IMR-90 (cell line): ENCODE measurements around the gene COG7. TPM values are rescaled to one million over a fixed set of nuclear protein-coding genes. Genes with fewer than 3 reads are reported as not detected.

Experiments used
- ATAC-seq: fragments of 200-7000 bp; cut with Tn5 transposase; 2 replicates; pipeline ENCODE4 v1.9.1; 2020; ENCODE audit warnings: low read depth, mild to moderate bottlenecking, moderate library complexity
- BruUV-seq: library from RNA; stranded (reverse); fragments of 400-500 nt; replicated peaks from 2 replicates; lab custom pipeline; 2021; lab: Mats Ljungman, UMichigan
- CTCF ChIA-PET: fragments of 300-600 bp; formaldehyde crosslinking; extraction: SDS; loops from one replicate; lab custom pipeline; 2021; ENCODE audit warnings: antibody characterized with exemption; lab: Yijun Ruan, JAX
- POLR2A ChIA-PET: fragments of 300-600 bp; sonication (Branson Sonifier 250); formaldehyde crosslinking; loops from one replicate; lab custom pipeline; 2022; ENCODE audit warnings: antibody characterized with exemption; ENCODE audit not compliant: unreplicated experiment; lab: Charles Lee
- DNase-seq: peaks from one replicate; pipeline ENCODE4 v3.0.0; 2013
- H2AFZ ChIP-seq: replicated peaks from 2 replicates; pipeline ENCODE3; 2013; ENCODE audit warnings: low read length, mild to moderate bottlenecking; ENCODE audit not compliant: poor library complexity
- H2AK5ac ChIP-seq: 2 replicates; pipeline ENCODE4 v1.6.1; 2013; ENCODE audit warnings: low read depth, low read length, inconsistent platforms
- H2AK9ac ChIP-seq: replicated peaks from 2 replicates; pipeline ENCODE3; 2013; ENCODE audit warnings: mild to moderate bottlenecking, low read depth, low read length, moderate library complexity; ENCODE audit not compliant: poor library complexity
- H2BK120ac ChIP-seq: 2 replicates; pipeline ENCODE4 v1.6.1; 2013; ENCODE audit warnings: low read depth, low read length, inconsistent platforms
- H2BK15ac ChIP-seq: 3 replicates; pipeline ENCODE4 v1.6.1; 2013; ENCODE audit warnings: low read depth, low read length, inconsistent platforms
- H2BK20ac ChIP-seq: 2 replicates; pipeline ENCODE4 v1.6.1; 2013; ENCODE audit warnings: low read depth, mild to moderate bottlenecking, inconsistent platforms, low read length, moderate library complexity
- H2BK5ac ChIP-seq: 2 replicates; pipeline ENCODE4 v1.6.1; 2013; ENCODE audit warnings: mild to moderate bottlenecking, low read depth, low read length, inconsistent platforms; ENCODE audit not compliant: poor library complexity, severe bottlenecking
- H3K14ac ChIP-seq: replicated peaks from 2 replicates; pipeline ENCODE4 v1.6.1; 2013; ENCODE audit warnings: low read depth, low read length, inconsistent platforms
- H3K18ac ChIP-seq: 2 replicates; pipeline ENCODE4 v1.6.1; 2013; ENCODE audit warnings: low read depth, low read length, control low read depth
- H3K23ac ChIP-seq: 2 replicates; pipeline ENCODE4 v1.6.1; 2013; ENCODE audit warnings: low read depth, low read length, inconsistent platforms
- H3K27ac ChIP-seq: 2 replicates; pipeline ENCODE4 v1.5.1; 2013; ENCODE audit warnings: mild to moderate bottlenecking, control low read depth, low read length; ENCODE audit not compliant: insufficient read depth
- H3K27me3 ChIP-seq: 2 replicates; pipeline ENCODE4 v1.6.1; 2013; ENCODE audit warnings: low read length; ENCODE audit not compliant: control insufficient read depth, insufficient read depth
- H3K36me3 ChIP-seq: 2 replicates; pipeline ENCODE4 v1.6.1; 2013; ENCODE audit warnings: low read length, mixed read lengths; ENCODE audit not compliant: control insufficient read depth, insufficient read depth
- H3K4ac ChIP-seq: 2 replicates; pipeline ENCODE4 v1.6.1; 2013; ENCODE audit warnings: low read depth, low read length, inconsistent platforms
- H3K4me1 ChIP-seq: 2 replicates; pipeline ENCODE4 v1.6.1; 2013; ENCODE audit warnings: low read length, mixed read lengths; ENCODE audit not compliant: control insufficient read depth, insufficient read depth
- H3K4me2 ChIP-seq: 2 replicates; pipeline ENCODE4 v1.6.1; 2013; ENCODE audit warnings: low read depth, mild to moderate bottlenecking, control low read depth, low read length, moderate library complexity
- H3K4me3 ChIP-seq: 2 replicates; pipeline ENCODE4 v1.5.1; 2013; ENCODE audit warnings: low read depth, mild to moderate bottlenecking, control low read depth, low read length, moderate library complexity; ENCODE audit not compliant: insufficient read depth
- H3K56ac ChIP-seq: 2 replicates; pipeline ENCODE4 v1.6.1; 2013; ENCODE audit warnings: low read length, inconsistent platforms; ENCODE audit not compliant: insufficient read depth; ENCODE audit errors: extremely low read depth
- H3K79me1 ChIP-seq, 2 experiments: 2 replicates each; pipeline ENCODE4 v1.6.1; 2013; ENCODE audit warnings: low read length in 2 of 2, inconsistent platforms in 1 of 2, low read depth in 1 of 2
- H3K9ac ChIP-seq: 2 replicates; pipeline ENCODE4 v1.6.1; 2013; ENCODE audit warnings: low read depth, low read length, control low read depth
- H3K9me1 ChIP-seq: 2 replicates; pipeline ENCODE4 v1.6.1; 2013; ENCODE audit warnings: low read length, inconsistent platforms; ENCODE audit not compliant: insufficient read depth
- H3K9me3 ChIP-seq: 2 replicates; pipeline ENCODE4 v1.6.1; 2013; ENCODE audit warnings: low read length; ENCODE audit not compliant: control insufficient read depth, insufficient read depth
- H4K20me1 ChIP-seq: 2 replicates; pipeline ENCODE4 v1.6.1; 2013; ENCODE audit warnings: low read length, inconsistent platforms; ENCODE audit not compliant: insufficient read depth
- H4K5ac ChIP-seq: 2 replicates; pipeline ENCODE4 v1.6.1; 2013; ENCODE audit warnings: mild to moderate bottlenecking, low read depth, low read length, control low read depth
- H4K8ac ChIP-seq, 2 experiments: 2 replicates each; pipeline ENCODE4 v1.6.1; 2013; ENCODE audit warnings: low read depth in 2 of 2, low read length in 2 of 2, control low read depth in 1 of 2, inconsistent platforms in 1 of 2
- H4K91ac ChIP-seq: 2 replicates; pipeline ENCODE4 v1.6.1; 2013; ENCODE audit warnings: low read depth, low read length, inconsistent platforms; ENCODE audit not compliant: insufficient read depth
- CHD1 ChIP-seq: IDR thresholded peaks from 2 replicates; pipeline ENCODE4 v1.6.1; 2012; ENCODE audit warnings: low read depth, low read length, improper control_type of control experiment
- FOS ChIP-seq: fragments of 150-350 bp; IDR thresholded peaks from 2 replicates; pipeline ENCODE4 v1.6.1; 2016; ENCODE audit warnings: low read depth, low read length
- MAFK ChIP-seq: IDR thresholded peaks from 2 replicates; pipeline ENCODE4 v1.6.1; 2012; ENCODE audit warnings: low read depth, low read length, improper control_type of control experiment
- RCOR1 ChIP-seq: IDR thresholded peaks from 2 replicates; pipeline ENCODE4 v1.6.1; 2012; ENCODE audit warnings: mild to moderate bottlenecking, low read length, improper control_type of control experiment; ENCODE audit not compliant: insufficient replicate concordance
- WGBS, 2 experiments: methylation state at CpG; one replicate each; pipeline versions ENCODE4 v1.1.5 to v1.1.7; 2013; ENCODE audit warnings: missing lambda C conversion rate in 2 of 2; ENCODE audit not compliant: insufficient read length in 1 of 2; ENCODE audit errors: extremely low coverage in 2 of 2; 5-methylcytosine and 5-hydroxymethylcytosine counted together
- dilution Hi-C: fragments of 300-500 bp; cut with HindIII; formaldehyde crosslinking; loops from one replicate; pipeline ENCODE4 v1.14.3; 2018; ENCODE audit warnings: low sequenced_read_pairs; ENCODE audit not compliant: unreplicated experiment
- in situ Hi-C: fragments of 300-500 bp; cut with MboI; formaldehyde crosslinking; loops from 3 replicates; pipeline ENCODE4 v1.14.3; 2019; ENCODE audit warnings: low sequenced_read_pairs, inconsistent platforms, mixed read lengths
- intact Hi-C: fragments of 100-400 bp; cut with micrococcal nuclease; formaldehyde crosslinking; loops from 2 replicates; pipeline ENCODE4 v1.10.0; 2022
- polyA plus RNA-seq, 3 experiments: library from polyadenylated mRNA; depleted of rRNA; stranded (reverse); fragments of >200 nt; gene quantifications; 2 replicates each; pipeline ENCODE4 v1.2.3, GENCODE V29; 2012; ENCODE audit warnings: low replicate concordance in 1 of 3
- total RNA-seq: library from RNA; depleted of rRNA; stranded (reverse); fragments of >200 nt; gene quantifications from 2 replicates; pipeline ENCODE4 v1.2.3, GENCODE V29; 2012
- TF ChIP-seq, protein P1 (sequence below): conservative IDR thresholded peaks from 2 replicates; pipeline ENCODE4 v1.5.1; 2012; ENCODE audit warnings: mild to moderate bottlenecking, low read depth, low read length, improper control_type of control experiment
- TF ChIP-seq, protein P2 (sequence below): fragments of 150-350 bp; IDR thresholded peaks from 2 replicates; pipeline ENCODE4 v1.6.1; 2016; ENCODE audit warnings: low read depth, mild to moderate bottlenecking, low read length, moderate library complexity, borderline replicate concordance
- TF ChIP-seq, protein P3 (sequence below): fragments of 150-350 bp; IDR thresholded peaks from 2 replicates; pipeline ENCODE4 v1.6.1; 2017; ENCODE audit warnings: mild to moderate bottlenecking, antibody characterized with exemption, low read length, low read depth

The COG7 gene
- total and polyA plus RNA-seq, 2 of the 4 experiments (the other 2 are of a cell fraction), result 28.5 to 43.7 TPM

DNA sequence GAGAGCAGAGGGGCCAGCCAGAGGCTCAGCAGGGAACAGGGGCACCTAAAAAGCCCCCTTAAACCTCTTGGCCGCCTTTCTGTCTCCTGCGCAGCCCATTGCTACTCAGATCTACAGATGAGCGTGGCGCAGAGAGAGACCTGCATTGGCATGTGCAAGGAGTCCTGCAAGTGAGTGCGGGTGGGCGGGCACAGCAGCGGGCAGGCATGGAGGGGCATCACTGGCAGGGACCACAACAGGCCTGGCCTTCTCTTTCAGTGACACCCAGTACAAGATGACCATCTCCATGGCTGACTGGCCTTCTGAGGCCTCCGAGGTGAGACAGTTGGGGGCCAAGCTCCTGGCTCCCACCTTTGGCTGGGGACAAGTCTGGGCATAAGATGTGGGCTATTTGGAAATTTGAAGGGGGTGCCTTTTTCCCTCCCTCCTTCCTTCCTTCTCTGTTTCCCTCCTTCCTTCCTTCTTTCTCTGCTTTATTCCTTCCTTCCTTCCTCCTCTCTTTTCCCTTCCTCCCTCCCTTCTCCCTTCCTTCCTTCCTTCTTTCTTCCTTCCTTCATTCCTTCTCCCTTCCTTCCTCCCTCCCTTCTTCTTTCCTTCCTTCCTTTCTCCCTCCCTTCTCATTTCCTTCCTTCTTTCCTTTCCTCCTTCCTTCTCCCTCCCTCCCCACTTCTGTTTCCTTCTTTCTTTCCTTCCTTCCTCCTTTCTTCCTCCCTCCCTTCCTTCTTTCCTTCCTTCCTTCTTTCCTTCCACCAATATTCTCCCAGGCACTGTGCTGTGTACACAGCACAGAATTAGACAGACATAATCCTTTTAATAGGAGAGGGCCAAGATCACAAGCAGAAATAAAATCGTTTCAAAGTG, 75.7 kb downstream of the COG7 start (continued):
- TF ChIP-seq FOS, result no peak

DNA sequence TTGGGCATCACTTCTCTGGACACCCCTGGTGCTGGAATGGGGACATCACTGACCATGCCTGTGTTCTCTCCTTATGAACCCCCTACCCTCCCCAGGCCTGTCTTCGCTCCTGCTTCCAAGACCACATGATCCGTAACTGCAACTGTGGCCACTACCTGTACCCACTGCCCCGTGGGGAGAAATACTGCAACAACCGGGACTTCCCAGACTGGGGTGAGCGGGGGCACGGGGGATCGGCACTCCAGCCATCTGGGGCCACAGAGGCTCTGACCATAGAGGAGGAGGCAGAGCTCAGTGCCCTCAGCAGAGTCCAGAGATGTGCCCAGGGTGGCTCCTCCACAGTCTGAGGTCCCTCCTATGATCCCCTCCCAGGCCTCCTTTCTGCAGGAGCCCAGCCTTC, 77.3 kb downstream of the COG7 start:
- no peak overlapping the region for H3K27ac ChIP-seq
- H2AFZ ChIP-seq, result no peak overlapping the region
- ChIA-PET POLR2A (no interaction called here), CTCF (no interaction called here)
- no peak overlapping the region for H3K4me3 ChIP-seq
- no peak overlapping the region for H3K18ac ChIP-seq
- no peak overlapping the region for H4K91ac ChIP-seq
- H2BK120ac ChIP-seq, result no peak overlapping the region
- no peak overlapping the region for H2AK5ac ChIP-seq
- H3K56ac ChIP-seq, result no peak overlapping the region
- no peak for TF ChIP-seq MAFK
- TF ChIP-seq, protein P1, sequence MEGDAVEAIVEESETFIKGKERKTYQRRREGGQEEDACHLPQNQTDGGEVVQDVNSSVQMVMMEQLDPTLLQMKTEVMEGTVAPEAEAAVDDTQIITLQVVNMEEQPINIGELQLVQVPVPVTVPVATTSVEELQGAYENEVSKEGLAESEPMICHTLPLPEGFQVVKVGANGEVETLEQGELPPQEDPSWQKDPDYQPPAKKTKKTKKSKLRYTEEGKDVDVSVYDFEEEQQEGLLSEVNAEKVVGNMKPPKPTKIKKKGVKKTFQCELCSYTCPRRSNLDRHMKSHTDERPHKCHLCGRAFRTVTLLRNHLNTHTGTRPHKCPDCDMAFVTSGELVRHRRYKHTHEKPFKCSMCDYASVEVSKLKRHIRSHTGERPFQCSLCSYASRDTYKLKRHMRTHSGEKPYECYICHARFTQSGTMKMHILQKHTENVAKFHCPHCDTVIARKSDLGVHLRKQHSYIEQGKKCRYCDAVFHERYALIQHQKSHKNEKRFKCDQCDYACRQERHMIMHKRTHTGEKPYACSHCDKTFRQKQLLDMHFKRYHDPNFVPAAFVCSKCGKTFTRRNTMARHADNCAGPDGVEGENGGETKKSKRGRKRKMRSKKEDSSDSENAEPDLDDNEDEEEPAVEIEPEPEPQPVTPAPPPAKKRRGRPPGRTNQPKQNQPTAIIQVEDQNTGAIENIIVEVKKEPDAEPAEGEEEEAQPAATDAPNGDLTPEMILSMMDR, result no peak
- no peak for TF ChIP-seq RCOR1
- TF ChIP-seq, protein P2, sequence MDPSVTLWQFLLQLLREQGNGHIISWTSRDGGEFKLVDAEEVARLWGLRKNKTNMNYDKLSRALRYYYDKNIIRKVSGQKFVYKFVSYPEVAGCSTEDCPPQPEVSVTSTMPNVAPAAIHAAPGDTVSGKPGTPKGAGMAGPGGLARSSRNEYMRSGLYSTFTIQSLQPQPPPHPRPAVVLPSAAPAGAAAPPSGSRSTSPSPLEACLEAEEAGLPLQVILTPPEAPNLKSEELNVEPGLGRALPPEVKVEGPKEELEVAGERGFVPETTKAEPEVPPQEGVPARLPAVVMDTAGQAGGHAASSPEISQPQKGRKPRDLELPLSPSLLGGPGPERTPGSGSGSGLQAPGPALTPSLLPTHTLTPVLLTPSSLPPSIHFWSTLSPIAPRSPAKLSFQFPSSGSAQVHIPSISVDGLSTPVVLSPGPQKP, result no peak
- TF ChIP-seq, protein P3, sequence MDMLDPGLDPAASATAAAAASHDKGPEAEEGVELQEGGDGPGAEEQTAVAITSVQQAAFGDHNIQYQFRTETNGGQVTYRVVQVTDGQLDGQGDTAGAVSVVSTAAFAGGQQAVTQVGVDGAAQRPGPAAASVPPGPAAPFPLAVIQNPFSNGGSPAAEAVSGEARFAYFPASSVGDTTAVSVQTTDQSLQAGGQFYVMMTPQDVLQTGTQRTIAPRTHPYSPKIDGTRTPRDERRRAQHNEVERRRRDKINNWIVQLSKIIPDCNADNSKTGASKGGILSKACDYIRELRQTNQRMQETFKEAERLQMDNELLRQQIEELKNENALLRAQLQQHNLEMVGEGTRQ, result no peak
- TF ChIP-seq CHD1, result no peak
- no peak for TF ChIP-seq FOS
- no peak for DNase-seq
- H2BK15ac ChIP-seq, result no peak overlapping the region
- no peak overlapping the region for H3K4me2 ChIP-seq
- H4K20me1 ChIP-seq, result no peaks in the 10 kb centered on the region
- H3K9me1 ChIP-seq, result no peaks in the 10 kb centered on the region
- H3K14ac ChIP-seq, result no peak overlapping the region
- no peak overlapping the region for H3K23ac ChIP-seq
- H3K4ac ChIP-seq, result no peak overlapping the region
- ATAC-seq, result no peak
- no peak overlapping the region for H4K8ac ChIP-seq
- no TSS peak for BruUV-seq
- no peaks in the 10 kb centered on the region for H3K36me3 ChIP-seq
- no peaks in the 10 kb centered on the region for H3K79me1 ChIP-seq
- H2AK9ac ChIP-seq, result no peak overlapping the region
- dilution Hi-C loops (no loop called here), in situ Hi-C loops (no loop called here), intact Hi-C loops (no loop called here)
- WGBS, 2 experiments, result no CpG with 5 or more reads among the region's 7 CpGs
- no peaks in the 10 kb centered on the region for H3K4me1 ChIP-seq
- no peak overlapping the region for H4K5ac ChIP-seq
- no peak overlapping the region for H2BK20ac ChIP-seq
- H3K9ac ChIP-seq, result no peak overlapping the region
- no peak overlapping the region for H2BK5ac ChIP-seq
- no peaks in the 10 kb centered on the region for H3K9me3 ChIP-seq
- H3K27me3 ChIP-seq, result peaks cover 4% of the 10 kb centered on the region; the same call in 1 of the 2 replicates
